ENCODE data around the gene EIF4A3.

EIF4A3 gene

DNA sequence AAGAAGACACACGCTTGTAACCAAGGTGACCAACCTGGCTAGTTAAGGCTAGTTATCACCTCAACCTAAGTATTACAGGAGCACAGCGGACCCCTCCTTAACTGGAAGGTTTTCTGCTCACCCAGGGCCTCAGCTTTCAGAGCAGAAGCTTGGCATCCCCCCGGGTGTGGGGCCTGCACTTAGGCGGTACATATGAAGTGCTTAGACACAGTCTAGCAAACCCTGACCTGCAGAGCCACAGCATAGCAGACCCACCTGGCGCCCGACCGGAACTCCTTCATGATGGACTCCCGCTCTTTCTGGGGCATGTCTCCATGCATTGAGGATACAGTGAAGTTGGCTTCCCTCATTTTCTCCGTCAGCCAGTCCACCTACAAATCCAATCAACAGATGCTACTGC, 9.8 kb downstream of the EIF4A3 start:
- DNase-seq (ENCODE audit: low read depth, low spot score): no peak

DNA sequence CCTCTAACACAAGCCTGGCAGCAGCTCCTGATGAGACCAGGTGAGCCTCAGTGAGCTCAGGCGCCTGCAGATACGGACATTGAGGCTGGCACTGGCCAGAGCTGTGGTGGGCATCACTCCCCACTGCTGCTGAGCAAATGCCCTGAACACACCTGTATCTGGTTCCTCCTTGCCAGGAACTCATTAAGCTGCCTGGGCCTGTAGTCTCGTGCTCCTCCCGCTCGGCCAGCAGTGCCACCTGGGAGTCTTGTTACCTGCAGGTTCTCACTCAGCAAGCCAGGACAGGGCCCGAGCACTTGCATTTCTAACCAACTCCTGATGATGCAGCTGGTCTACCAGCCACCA, 13.3 kb downstream of the EIF4A3 start:
- no peak for DNase-seq (ENCODE audit: low read depth, low spot score)

DNA sequence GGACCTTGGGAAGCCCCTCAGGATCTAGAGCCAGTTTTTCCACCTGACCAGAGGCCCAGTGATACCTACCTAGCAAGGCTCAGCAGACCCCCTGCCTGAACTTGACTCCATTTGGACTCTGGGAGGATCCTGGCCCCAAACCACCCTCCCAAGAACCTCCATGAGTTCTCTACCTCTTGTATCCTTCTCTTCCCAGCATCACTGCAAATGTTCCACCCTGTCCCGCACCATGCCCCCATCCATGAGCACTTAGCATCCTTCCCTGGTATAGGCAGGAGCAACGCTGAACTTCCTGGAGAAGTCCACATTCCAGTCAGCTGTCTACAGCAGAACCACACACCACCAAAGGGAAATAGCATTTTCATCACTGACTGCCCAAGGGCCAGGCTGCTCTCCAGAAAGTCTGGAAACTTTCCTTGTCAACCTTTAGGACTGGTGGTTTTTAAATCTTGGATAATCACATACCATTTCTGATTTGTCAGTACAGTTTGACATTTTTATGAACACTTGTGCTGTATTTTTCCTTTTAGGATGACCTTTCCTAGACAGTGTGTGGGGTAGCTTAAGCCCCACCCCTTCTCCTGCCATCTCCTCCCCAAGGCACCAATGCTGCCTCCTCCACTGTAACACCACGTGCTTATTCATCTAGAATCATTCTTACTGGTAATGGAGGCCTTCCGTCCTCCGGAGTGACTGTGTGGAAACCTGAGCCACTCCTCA, 13.9 kb downstream of the EIF4A3 start:
- no peak for DNase-seq (ENCODE audit: low read depth, low spot score)

DNA sequence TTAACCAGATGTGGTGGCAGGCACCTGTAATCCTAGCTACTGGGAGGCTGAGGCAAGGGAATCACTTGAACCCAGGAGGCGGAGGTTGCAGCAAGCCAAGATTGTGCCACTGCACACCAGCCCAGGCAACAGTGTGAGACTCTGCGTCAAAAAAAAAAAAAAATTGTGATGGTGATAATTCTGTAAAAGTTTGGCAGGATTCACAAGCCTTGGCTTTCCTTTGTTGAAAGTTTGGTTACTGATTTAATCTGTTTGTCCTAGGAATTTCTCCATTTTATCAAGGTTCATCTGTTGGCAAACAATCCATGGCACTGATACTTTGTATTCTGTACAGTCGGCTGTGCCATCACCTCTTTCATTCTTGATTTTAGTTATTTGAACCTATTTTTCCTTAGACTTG, 15.9 kb downstream of the EIF4A3 start:
- no peak for DNase-seq (ENCODE audit: low read depth, low spot score)

DNA sequence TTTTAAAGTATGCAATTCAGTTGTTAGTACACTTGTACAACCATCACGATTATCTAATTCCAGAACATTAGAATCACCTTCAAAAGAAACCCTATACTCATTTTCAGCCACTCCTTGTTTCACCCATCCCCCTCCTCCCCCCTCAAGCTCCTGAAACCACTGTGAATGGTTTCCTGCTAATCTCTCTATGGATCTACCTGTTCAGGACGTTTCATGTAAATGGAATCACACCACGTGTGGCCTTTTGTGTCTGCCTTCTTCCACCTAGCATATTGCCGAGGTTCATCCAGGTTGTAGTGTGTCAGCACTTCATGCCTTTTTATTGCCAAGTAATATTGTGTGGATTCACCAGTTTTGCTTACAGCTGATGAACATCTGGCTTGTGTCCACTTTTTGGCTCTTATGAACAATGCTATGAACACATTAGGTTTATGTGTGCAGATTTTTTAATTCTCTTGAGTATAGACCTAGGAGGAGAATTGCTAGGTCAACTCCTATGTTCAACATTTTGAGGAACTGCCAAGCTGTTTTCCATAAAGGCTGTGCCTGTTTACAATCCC, 17.8 kb downstream of the EIF4A3 start:
- no peak for DNase-seq (ENCODE audit: low read depth, low spot score)

DNA sequence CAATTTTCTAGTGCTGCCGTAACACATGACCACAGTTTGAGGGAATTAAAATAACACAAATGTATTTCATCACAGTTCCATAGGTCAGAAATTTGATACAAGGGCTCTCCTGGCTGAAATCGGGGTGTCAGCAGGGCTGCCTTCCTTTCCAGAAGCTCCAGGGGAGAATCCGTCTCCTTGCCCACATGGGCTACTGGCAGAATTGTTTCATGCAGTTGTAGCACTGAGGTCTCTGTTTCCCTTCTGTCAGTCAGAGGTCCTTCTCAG, 20.5 kb downstream of the EIF4A3 start:
- DNase-seq (ENCODE audit: low read depth, low spot score): no peak

DNA sequence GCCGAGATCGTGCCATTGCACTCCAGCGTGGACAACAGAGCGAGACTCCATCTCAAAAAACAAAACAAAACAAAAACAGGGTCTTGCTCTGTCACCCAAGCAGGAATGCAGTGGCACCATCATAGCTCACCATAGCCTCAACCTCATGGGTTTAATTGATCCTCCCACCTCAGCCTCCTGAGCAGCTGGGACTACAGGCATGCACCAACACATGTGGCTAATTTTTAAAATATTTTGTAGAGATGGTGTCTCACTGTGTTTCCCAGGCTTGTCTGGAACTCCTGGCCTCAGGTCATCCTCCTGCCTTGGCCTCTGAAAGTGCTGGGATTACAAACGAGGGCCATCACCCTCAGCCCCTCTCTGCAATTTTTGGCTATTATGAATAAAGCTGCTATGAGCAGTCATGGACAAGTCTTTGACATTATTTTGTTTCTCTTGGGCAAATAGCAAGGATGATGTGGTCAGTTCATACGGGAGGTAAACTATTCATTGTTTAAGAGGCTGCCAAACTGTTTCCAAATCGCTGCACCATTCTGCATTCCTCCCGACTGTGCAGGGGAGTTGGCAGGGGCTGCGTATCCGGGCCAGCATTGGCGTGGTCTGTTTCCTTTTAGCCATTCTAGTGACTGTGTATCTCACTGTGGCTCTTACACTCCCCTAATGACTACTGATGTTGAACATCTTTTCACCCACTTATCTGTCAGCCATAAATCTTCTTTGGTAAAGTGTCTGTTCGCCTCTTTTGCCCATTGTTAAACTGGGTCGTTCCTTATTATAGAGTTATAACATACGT, 21.1 kb downstream of the EIF4A3 start:
- DNase-seq (ENCODE audit: low read depth, low spot score): no peak

DNA sequence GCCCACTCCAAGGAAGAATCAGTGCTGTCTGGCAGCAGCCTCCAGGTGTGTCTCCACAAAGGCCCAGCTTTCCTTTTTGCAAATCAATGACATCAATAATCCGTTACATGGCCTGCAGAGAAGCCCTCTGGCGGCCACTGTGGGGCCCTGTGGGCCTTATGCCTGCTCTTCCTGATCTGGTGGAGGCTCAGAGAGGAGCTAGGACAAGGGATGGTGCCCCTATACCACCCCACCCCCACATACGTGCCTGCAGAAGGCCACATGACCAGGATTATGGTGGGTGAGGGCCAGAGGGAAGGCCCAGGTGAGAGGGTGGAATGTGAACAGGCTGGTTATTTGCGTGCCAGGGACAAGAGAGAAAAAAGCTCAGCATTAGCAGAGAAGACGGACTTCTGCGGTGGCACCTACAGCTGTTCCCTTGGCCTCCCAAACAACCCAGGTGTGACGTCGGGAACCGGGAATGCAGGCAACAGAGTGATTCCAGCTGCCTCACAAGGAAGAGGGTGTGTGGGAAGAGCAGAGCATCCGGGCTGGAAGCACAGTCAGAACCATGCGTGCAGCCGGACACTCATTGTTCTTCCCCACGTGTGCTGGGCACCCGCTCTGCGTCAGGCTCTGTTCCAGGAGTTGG, 22.5 kb downstream of the EIF4A3 start:
- no peak for DNase-seq (ENCODE audit: low read depth, low spot score)

DNA sequence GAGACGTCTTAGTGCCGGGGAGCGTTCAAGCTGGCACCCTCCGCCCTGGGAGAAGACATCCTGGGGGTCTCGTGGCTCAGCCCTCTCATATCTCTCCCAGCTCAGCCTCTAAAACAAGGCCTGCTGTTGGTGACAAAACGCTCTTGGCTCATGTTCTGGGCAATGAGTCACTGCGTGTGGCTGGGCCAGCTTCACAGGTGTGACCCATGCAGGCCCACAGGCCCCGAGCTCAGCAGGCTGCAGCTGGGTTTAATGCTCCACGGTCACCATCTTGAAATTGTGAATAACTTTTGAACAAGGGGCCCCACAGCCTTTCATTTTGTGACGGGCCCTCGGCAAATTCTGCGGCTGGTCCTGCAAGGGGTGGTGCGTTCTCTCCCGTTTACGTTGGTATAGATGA, 23.1 kb downstream of the EIF4A3 start:
- no peak for DNase-seq (ENCODE audit: low read depth, low spot score)

DNA sequence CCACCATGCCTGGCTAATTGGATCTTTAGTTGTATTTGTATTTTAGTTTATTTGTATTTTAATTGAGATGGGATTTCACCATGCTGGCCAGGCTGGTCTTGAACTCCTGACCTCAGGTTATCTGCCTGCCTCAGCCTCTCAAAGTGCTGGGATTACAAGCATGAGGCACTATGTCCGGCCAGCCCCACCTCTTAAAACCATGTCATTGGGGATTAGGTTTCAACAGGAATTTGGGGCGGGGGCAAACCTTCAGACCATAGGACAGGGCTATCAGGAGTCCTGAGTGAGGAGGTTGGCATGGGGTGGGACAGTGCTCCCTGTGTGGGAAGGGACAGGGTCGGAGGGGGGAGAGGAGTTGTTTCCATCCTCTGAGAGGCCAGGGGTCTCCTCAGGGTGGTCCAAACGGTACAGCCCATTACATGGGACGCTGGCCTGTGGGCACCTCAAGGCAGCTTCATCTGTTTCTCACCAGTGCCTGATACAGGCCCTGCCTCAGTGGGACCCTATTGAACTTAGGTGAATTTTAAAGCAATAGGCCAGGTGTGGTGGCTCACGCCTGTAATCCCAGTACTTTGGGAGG, 23.9 kb downstream of the EIF4A3 start:
- DNase-seq (ENCODE audit: low read depth, low spot score): no peak

DNA sequence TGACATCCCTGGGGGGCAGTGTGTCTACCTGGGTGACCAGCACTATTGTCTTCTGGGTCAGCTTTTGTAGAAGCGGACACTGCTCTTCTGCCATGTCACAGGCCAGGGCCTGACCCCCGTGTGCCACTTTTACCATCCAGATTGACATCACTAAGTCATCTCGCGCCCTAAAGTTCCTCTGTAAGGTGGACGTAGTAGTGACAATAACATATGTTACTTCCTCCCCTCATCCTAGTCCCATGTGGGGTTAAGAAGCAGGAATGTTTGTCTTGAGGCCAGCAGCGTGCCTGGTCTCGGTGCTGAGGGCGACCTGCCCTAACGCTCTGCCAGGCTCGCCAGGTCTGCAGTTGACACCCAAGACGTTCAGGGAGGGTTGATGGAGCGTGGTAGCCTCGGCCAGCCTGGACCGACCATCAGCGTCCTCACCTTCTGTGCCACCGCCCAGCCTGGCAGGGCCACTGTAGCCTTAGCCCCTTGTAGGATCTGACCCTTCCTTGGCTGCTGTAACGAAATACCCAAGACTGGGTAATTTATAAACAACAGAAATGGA, 24.8 kb downstream of the EIF4A3 start:
- DNase-seq (ENCODE audit: low read depth, low spot score): no peak

DNA sequence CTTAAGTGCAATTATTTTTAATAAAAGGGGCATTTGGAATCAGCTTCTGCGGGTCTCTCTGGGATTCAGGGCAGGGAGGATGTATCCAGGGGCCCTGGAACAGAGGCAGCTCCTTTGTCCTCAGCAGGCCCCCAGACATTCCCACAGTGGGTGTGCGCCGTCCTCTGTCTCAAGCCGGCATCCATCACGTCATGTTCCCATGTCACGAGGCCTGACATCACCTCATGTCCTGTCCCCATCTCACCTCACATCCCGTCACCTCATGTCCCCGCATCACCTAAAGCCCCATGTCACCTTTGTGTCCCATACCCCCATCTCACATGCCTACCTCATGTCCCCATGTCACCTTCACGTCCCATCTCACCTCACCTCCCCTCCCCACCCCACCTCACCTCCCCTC, 27.1 kb downstream of the EIF4A3 start:
- no peak for DNase-seq (ENCODE audit: low read depth, low spot score)

DNA sequence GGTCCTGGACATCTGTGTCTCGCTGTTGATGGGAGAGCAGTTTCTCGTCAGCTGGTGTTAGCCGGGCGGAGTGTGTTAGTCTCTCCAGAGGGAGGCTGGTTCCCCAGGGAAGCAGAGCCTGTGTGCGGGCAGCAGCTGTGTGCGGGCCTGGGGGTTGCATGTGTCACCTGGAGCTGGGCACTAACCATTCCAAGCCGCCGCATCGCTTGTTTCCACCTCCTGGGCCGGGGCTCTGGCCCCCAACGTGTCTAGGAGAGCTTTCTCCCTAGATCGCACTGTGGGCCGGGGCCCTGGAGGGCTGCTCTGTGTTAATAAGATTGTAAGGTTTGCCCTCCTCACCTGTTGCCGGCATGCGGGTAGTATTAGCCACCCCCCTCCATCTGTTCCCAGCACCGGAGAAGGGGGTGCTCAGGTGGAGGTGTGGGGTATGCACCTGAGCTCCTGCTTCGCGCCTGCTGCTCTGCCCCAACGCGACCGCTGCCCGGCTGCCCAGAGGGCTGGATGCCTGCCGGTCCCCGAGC, 27.6 kb downstream of the EIF4A3 start:
- no peak for DNase-seq (ENCODE audit: low read depth, low spot score)

DNA sequence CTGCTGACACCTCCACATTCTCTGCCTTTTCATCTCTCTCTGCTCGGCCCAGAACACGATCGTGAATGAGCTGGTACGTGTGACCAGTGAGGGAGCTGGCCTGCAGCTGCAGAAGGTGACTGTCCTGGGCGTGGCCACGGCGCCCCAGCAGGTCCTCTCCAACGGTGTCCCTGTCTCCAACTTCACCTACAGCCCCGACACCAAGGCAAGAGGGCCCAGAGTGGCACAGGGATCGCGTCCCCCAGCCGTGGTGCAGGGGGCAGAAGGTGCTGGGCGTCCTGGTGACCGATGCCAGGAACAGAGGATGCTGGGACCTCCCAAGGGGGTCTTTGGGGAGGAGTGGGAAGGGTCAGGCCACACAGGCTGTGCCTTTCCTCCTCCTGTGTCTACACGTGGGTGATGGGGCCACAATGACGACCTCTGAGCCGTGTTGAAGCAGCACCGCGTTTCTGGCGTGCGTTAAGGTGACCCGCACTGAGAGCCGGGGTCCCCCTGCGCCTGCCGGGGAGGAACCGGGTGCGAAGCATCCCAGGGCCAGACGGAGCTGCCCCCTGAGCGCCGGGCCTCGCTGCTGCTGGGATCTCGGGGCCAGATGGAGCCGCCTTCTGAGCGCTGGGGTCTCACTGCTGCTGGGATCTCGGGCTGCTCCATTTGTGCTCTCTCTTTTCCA, 28.2 kb downstream of the EIF4A3 start:
- DNase-seq (ENCODE audit: low read depth, low spot score): no peak

DNA sequence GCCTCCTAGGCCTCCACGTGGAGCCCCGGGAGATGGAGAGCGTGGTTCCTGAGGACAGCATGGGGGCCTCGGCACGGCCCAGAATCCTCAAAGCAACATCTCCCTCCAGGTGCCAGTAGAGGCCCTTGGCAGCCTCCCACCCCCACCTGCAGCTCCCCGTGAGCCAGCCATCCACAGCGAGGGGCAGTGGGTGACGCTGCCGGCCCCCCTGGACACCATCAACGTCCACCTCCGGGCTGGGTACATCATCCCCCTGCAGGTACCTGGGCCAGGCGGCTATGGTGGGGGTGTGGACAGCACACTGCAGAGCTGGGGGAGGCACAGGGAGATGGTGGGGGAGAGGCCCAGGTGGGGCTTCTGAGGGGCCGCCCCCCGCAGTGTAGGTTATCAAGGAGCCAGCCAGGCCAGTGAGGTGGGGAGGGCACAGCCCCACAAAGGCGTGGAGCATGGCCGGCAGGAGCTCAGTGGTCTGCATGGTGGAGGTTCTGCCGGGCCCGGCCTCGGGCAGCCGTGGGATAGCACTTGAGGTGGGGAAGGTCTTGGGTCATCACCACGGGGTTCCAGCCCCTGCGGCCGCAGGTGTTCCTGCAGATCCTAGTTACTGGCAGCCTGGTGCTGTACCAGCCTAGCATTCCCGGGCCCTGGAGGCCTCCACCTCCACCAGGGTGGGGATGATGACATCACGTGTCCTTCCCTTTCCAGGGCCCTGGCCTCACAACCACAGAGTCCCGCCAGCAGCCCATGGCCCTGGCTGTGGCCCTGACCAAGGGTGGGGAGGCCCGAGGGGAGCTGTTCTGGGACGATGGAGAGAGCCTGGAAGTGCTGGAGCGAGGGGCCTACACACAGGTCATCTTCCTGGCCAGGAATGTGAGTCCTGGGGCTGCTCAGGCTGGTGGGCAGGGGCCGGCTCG, 29.2 kb downstream of the EIF4A3 start:
- DNase-seq (ENCODE audit: low read depth, low spot score): no peak

DNA sequence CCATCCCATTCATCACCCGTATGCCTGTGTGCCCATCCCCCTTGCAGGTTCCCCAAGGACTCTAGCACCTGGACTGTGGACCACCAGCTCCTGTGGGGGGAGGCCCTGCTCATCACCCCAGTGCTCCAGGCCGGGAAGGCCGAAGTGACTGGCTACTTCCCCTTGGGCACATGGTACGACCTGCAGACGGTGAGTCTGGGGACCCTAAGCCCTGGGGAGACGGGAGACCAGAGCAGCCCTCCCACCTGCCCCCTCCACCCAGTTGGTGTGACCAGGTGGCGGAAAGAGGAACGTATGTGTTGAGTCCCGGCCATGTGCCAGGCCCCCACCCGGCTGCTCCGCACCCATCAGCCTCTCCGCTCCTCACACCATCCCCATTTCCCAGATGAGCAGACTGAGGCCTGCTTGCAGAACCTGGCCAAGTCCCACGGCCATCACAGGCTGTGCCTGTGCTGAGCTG, 30.0 kb downstream of the EIF4A3 start:
- DNase-seq (ENCODE audit: low read depth, low spot score): no peak

DNA sequence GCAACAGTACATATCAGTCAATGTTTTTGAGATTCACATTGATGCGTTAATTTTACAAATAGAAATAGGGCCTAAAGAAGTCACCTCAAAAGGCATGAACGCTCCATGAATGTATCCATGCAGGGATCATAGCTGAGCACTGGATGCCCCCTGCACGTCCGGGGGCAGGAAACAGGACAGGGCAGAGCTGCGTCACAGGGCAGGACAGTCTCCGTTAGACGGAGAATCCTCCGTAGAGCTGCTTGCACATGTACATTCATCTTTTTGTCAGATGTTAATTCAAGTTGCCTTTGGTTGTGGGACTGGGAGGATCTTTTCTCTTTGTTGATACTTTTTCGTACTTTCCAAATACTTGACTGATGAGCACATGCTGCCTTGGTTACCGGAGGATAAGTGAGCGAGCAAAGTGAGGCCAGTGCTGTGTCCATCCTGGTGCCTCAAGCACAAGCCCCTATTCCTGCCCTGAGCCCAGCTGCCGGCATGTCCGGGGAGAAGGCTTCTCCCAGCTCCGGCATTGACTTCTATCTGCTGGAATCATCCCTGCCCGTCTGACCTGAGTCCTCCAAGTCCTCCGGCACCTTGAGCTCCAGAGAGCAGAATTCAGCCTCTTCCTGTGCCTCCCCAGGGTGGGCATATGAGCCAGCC, 30.5 kb downstream of the EIF4A3 start:
- no peak for DNase-seq (ENCODE audit: low read depth, low spot score)

DNA sequence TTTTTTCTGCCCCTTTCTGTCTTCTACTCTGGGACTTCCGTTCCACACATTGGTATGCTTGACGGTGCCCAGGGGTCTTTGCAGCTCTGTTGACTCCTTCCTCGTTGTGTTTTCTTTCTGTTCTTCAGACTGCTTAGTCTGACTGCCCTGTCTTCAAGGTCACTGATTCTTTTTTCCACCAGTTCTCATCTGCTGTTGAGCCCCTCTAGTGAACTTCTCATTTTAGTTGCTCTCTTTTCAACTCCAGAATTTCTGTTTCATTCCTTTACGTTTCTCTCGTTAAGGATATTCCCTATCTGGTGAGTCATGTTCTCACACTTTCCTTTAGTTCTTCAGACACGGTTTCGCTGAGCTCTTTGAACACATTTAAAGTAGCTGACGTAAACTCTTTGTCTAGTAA, 31.8 kb downstream of the EIF4A3 start:
- no peak for DNase-seq (ENCODE audit: low read depth, low spot score)

DNA sequence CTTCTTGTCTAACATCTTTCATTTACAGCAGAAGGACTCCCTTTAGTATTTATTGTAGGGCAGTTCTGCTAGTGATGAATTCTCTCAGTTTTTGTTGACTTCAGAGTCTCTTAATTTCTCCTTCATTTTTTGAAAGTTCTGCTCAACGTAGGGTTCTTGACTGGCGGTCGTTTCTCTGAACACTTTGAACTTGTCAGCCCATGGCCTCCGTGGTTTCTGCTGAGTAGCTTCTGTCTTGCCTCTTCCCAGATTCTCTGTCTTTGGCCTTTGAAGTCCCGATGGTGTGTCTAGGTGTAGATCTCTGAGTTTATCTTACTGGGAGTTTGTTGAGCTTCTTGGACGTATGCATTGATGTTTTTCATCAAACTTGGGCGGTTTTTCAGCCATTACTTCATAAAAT, 32.2 kb downstream of the EIF4A3 start:
- no peak for DNase-seq (ENCODE audit: low read depth, low spot score)

DNA sequence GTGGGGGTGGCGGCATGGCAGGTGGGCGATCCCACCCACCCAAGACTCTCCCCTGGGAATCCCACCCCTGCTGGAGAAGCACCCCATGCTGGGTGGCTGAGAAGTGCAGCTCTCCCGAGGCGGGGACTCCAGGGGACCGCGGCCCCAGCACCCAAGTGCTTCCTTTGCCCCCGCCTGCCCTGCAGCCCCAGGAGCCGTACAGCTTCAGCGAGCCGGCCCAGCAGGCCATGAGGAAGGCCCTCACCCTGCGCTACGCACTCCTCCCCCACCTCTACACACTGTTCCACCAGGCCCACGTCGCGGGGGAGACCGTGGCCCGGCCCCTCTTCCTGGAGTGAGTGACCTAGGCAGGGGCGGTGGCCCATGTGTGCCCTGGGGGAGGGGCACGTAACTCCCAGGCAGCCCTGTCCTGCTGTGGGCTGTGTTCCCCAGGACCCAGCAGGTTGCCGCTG, 33.9 kb downstream of the EIF4A3 start:
- DNase-seq (ENCODE audit: low read depth, low spot score): no peak
